Measurements from ENCODE around the gene DPY30.
A peak's percentile ranks its signal among the peaks of the same experiment; 100 is the strongest.

The DPY30 gene

GRCh38 chr2:32009516-32010256 lies 29.9 kb downstream of the DPY30 start:
- no peak for TF ChIP-seq CTCF (IDR thresholded peaks at IDR 0.05; ENCODE audit: low read depth, low read length, missing control alignments)
- in situ Hi-C loops (cut with HindIII; ENCODE audit: low sequenced_read_pairs): no loop called here
- no peak for DNase-seq (ENCODE audit: low read depth)
- H3K4me3 ChIP-seq (ENCODE audit: low read depth, low read length): peak overlapping the region; percentile 89

- in situ Hi-C loops (cut with HindIII; ENCODE audit: low sequenced_read_pairs): no loop called here
- DNase-seq (ENCODE audit: low read depth): no peak
- TF ChIP-seq CTCF (IDR thresholded peaks at IDR 0.05; ENCODE audit: low read depth, low read length, missing control alignments): no peak
- H3K4me3 ChIP-seq (ENCODE audit: low read depth, low read length): peak overlapping the region; percentile 89
Measured at GRCh38 chr2:32008805-32009515, 30.6 kb downstream of the DPY30 start.

- no peak for DNase-seq (ENCODE audit: low read depth)
- in situ Hi-C loops (cut with HindIII; ENCODE audit: low sequenced_read_pairs): no loop called here
- no peak for TF ChIP-seq CTCF (IDR thresholded peaks at IDR 0.05; ENCODE audit: low read depth, low read length, missing control alignments)
- H3K4me3 ChIP-seq (ENCODE audit: low read depth, low read length): no peak overlapping the region
Measured at GRCh38 chr2:32007121-32007391, 32.5 kb downstream of the DPY30 start.

GRCh38 chr2:32005371-32005976 lies 34.1 kb downstream of the DPY30 start:
- no peak for TF ChIP-seq CTCF (IDR thresholded peaks at IDR 0.05; ENCODE audit: low read depth, low read length, missing control alignments)
- in situ Hi-C loops (cut with HindIII; ENCODE audit: low sequenced_read_pairs): no loop called here
- DNase-seq (ENCODE audit: low read depth): no peak

GRCh38 chr2:32003791-32004190 lies 35.8 kb downstream of the DPY30 start:
- in situ Hi-C loops (cut with HindIII; ENCODE audit: low sequenced_read_pairs): no loop called here
- no peak for DNase-seq (ENCODE audit: low read depth)
- TF ChIP-seq CTCF (IDR thresholded peaks at IDR 0.05; ENCODE audit: low read depth, low read length, missing control alignments): no peak
- no peak overlapping the region for H3K4me3 ChIP-seq (ENCODE audit: low read depth, low read length)

More at GRCh38 chr2:32005371-32005976, 34.1 kb downstream of the DPY30 start:
- no peak overlapping the region for H3K4me3 ChIP-seq (ENCODE audit: low read depth, low read length)

- no peak overlapping the region for H3K4me3 ChIP-seq (ENCODE audit: low read depth, low read length)
- in situ Hi-C loops (cut with HindIII; ENCODE audit: low sequenced_read_pairs): no loop called here
- TF ChIP-seq CTCF (IDR thresholded peaks at IDR 0.05; ENCODE audit: low read depth, low read length, missing control alignments): no peak
- DNase-seq (ENCODE audit: low read depth): no peak
Measured at GRCh38 chr2:32002406-32002805, 37.2 kb downstream of the DPY30 start.

Data from astrocyte of the cerebellum (primary cell).